HepG2 (cell line): ENCODE measurements around the gene FGD2. TPM values are rescaled to one million over a fixed set of nuclear protein-coding genes. Genes with fewer than 3 reads are reported as not detected.

ENCODE experiments used
- BATF2 ChIP-seq: sonication (generic); formaldehyde crosslinking; IDR thresholded peaks from 2 replicates; pipeline ENCODE4 v1.8.0; 2022; ENCODE audit warnings: mild to moderate bottlenecking, missing genetic modification reagents, moderate library complexity
- DNMT1 ChIP-seq: sonication (generic); formaldehyde crosslinking; IDR thresholded peaks from 2 replicates; pipeline ENCODE4 v1.5.1; 2020; ENCODE audit warnings: mild to moderate bottlenecking, missing genetic modification reagents
- ELK4 ChIP-seq: sonication (generic); formaldehyde crosslinking; IDR thresholded peaks from 2 replicates; pipeline ENCODE4 v1.9.0; 2021; ENCODE audit warnings: missing genetic modification reagents, borderline replicate concordance
- ETV5 ChIP-seq: IDR thresholded peaks from 2 replicates; pipeline ENCODE4 v1.6.1; 2018; ENCODE audit warnings: missing biosample characterization, missing genetic modification reagents, inconsistent platforms, borderline replicate concordance
- HNF1B ChIP-seq: sonication (generic); formaldehyde crosslinking; IDR thresholded peaks from 2 replicates; pipeline ENCODE4 v1.5.1; 2020; ENCODE audit warnings: mild to moderate bottlenecking, moderate library complexity, missing genetic modification reagents
- HOMEZ ChIP-seq: IDR thresholded peaks from 2 replicates; pipeline ENCODE4 v1.6.1; 2016; ENCODE audit warnings: low read depth
- JDP2 ChIP-seq: sonication (generic); formaldehyde crosslinking; IDR thresholded peaks from 2 replicates; pipeline ENCODE4 v1.8.1; 2022; ENCODE audit warnings: missing genetic modification reagents, borderline replicate concordance
- PRDM4 ChIP-seq: sonication (generic); formaldehyde crosslinking; IDR thresholded peaks from 2 replicates; pipeline ENCODE4 v1.9.0; 2021; ENCODE audit warnings: missing genetic modification reagents, borderline replicate concordance
- SALL2 ChIP-seq: sonication (generic); formaldehyde crosslinking; IDR thresholded peaks from 2 replicates; pipeline ENCODE4 v1.8.1; 2023; ENCODE audit warnings: mild to moderate bottlenecking, missing genetic modification reagents, inconsistent platforms
- SKIL ChIP-seq: sonication (generic); formaldehyde crosslinking; IDR thresholded peaks from 2 replicates; pipeline ENCODE4 v1.8.0; 2022; ENCODE audit warnings: missing genetic modification reagents, mild to moderate bottlenecking, moderate library complexity, borderline replicate concordance
- THRA ChIP-seq: sonication (generic); formaldehyde crosslinking; IDR thresholded peaks from 2 replicates; pipeline ENCODE4 v1.4.0; 2020; ENCODE audit warnings: missing genetic modification reagents, borderline replicate concordance
- ZFP1 ChIP-seq: IDR thresholded peaks from 2 replicates; pipeline ENCODE4 v1.6.1; 2016
- ZNF512 ChIP-seq: sonication (generic); formaldehyde crosslinking; IDR thresholded peaks from 2 replicates; pipeline ENCODE4 v1.4.0; 2020; ENCODE audit warnings: mild to moderate bottlenecking, missing genetic modification reagents
- ZNF747 ChIP-seq: sonication (generic); formaldehyde crosslinking; IDR thresholded peaks from 2 replicates; pipeline ENCODE4 v1.8.1; 2023; ENCODE audit warnings: missing genetic modification reagents, mild to moderate bottlenecking, borderline replicate concordance
- polyA plus RNA-seq, 8 experiments: library from polyadenylated mRNA; depleted of rRNA in 3 of 8; stranded (reverse) in 7 of 8; unstranded in 1 of 8; fragments of >200 nt; fragmentation: Illumina TruSeq in 4 of 8; extraction: Trizol in 4 of 8; gene quantifications; 2 replicates each; pipeline versions ENCODE4 v1.2.1 to v1.2.3, GENCODE V29; 2011 to 2016; ENCODE audit warnings: low read depth in 4 of 8, missing spikeins in 1 of 8, mixed read lengths in 1 of 8; ENCODE audit not compliant: insufficient read depth in 1 of 8
- total RNA-seq, 5 experiments: library from RNA; depleted of rRNA; stranded (reverse); fragments of >200 nt; fragmentation: Illumina TruSeq; extraction: Trizol; gene quantifications; 2 replicates each; pipeline ENCODE4 v1.2.3, GENCODE V29; 2016; ENCODE audit warnings: low read depth in 1 of 5

FGD2 gene
- total and polyA plus RNA-seq, 2 of the 13 experiments (the other 11 are each of a cell fraction or from before 2014, with no cell fraction given), result not detected

- TF ChIP-seq PRDM4 (CRISPR knock-in tag) (no peak), THRA (peak; percentile 76), ZFP1 (no peak), SKIL (CRISPR knock-in tag) (no peak), HNF1B (CRISPR knock-in tag) (peak; percentile 81), DNMT1 (CRISPR knock-in tag) (0 out of 2 replicates have a peak, but pooled peaks have one; percentile 33), SALL2 (no peak), HOMEZ (CRISPR knock-in tag) (peak; percentile 67), ZNF747 (CRISPR knock-in tag) (no peak), BATF2 (CRISPR knock-in tag) (no peak), JDP2 (CRISPR knock-in tag) (no peak), ELK4 (CRISPR knock-in tag) (no peak), ETV5 (peak; percentile 71; the same call in 1 of the 2 replicates), ZNF512 (no peak)
Observed at GRCh38 chr6:37029249-37029971, 24.0 kb downstream of the FGD2 start (continued).
